Erythroblast (primary cell): ENCODE data around the gene PPP1R15B.

Experiments
- GATA1 ChIP-seq: IDR thresholded peaks from 2 replicates; pipeline ENCODE4 v1.6.1; 2011; ENCODE audit warnings: low read depth, mild to moderate bottlenecking, control low read depth, low read length, moderate library complexity
- POLR2A ChIP-seq: IDR thresholded peaks from 2 replicates; pipeline ENCODE4 v1.6.1; 2011; ENCODE audit warnings: mild to moderate bottlenecking, low read length

GRCh38 chr1:204442376-204443259, 31.0 kb upstream of the PPP1R15B start:
- no peak for TF ChIP-seq POLR2A
- TF ChIP-seq GATA1, result no peak
